Type B pancreatic cell (in vitro differentiated cells): ENCODE results near the gene LSP1. TPM values are rescaled to one million over a fixed set of nuclear protein-coding genes. Genes with fewer than 3 reads are reported as not detected.

Experiments used
- DNase-seq: peaks from one replicate; pipeline ENCODE4 v3.0.0; 2021; ENCODE audit warnings: mixed read lengths; ENCODE audit not compliant: unreplicated experiment; ENCODE audit errors: extremely low spot score
- H3K27ac Mint-ChIP-seq: 2 replicates; pipeline ENCODE4 v1.8.0; 2021; ENCODE audit warnings: mild to moderate bottlenecking, mixed read lengths
- H3K27me3 Mint-ChIP-seq: 2 replicates; pipeline ENCODE4 v1.8.0; 2021; ENCODE audit warnings: mixed read lengths
- H3K36me3 Mint-ChIP-seq: 2 replicates; pipeline ENCODE4 v1.8.0; 2021; ENCODE audit warnings: mixed read lengths
- H3K4me1 Mint-ChIP-seq: one replicate; pipeline ENCODE4 v1.8.0; 2021; ENCODE audit warnings: mixed read lengths; ENCODE audit not compliant: unreplicated experiment
- H3K4me3 Mint-ChIP-seq: 2 replicates; pipeline ENCODE4 v1.8.0; 2021; ENCODE audit warnings: mild to moderate bottlenecking, mixed read lengths
- H3K9me3 Mint-ChIP-seq: 2 replicates; pipeline ENCODE4 v1.8.0; 2021; ENCODE audit warnings: mixed read lengths
- CTCF ChIP-seq: fragments of 200-600 bp; sonication (generic); conservative IDR thresholded peaks from 2 replicates; pipeline ENCODE4 v1.5.0; 2021; ENCODE audit warnings: antibody characterized with exemption, mild to moderate bottlenecking
- total RNA-seq: library from RNA; stranded (reverse); gene quantifications from 2 replicates; pipeline ENCODE4 v1.2.1, GENCODE V29; 2021; ENCODE audit warnings: low replicate concordance

LSP1 gene
- total RNA-seq, 1 donor from 2014 or later = 0.53 TPM

GRCh38 chr11:1854132-1854948 lies 1.5 kb downstream of the LSP1 start:
- Mint-ChIP-seq H3K9me3 (no peaks in the 10 kb centered on the region), H3K27ac (no peak overlapping the region), H3K27me3 (no peaks in the 10 kb centered on the region), H3K4me1 (no peaks in the 10 kb centered on the region), H3K4me3 (no peak overlapping the region), H3K36me3 (no peaks in the 10 kb centered on the region)
- TF ChIP-seq CTCF = no peak
- DNase-seq = no peak

- Mint-ChIP-seq H3K4me3 (no peak overlapping the region), H3K9me3 (no peaks in the 10 kb centered on the region)
- no peak for DNase-seq
These were observed 2.3 kb downstream of the LSP1 start for GRCh38 chr11:1854949-1855885.

GRCh38 chr11:1855886-1856265 lies 3.0 kb downstream of the LSP1 start:
- no peak overlapping the region for H3K27ac Mint-ChIP-seq
- H3K4me3 Mint-ChIP-seq = no peak overlapping the region
- DNase-seq = no peak
- no peaks in the 10 kb centered on the region for H3K27me3 Mint-ChIP-seq
- no peaks in the 10 kb centered on the region for H3K36me3 Mint-ChIP-seq
- TF ChIP-seq CTCF = no peak
- H3K9me3 Mint-ChIP-seq = no peaks in the 10 kb centered on the region
- H3K4me1 Mint-ChIP-seq = no peaks in the 10 kb centered on the region

More at GRCh38 chr11:1854949-1855885, 2.3 kb downstream of the LSP1 start:
- Mint-ChIP-seq H3K4me1 (no peaks in the 10 kb centered on the region), H3K36me3 (no peaks in the 10 kb centered on the region), H3K27ac (no peak overlapping the region), H3K27me3 (no peaks in the 10 kb centered on the region)
- no peak for TF ChIP-seq CTCF

- Mint-ChIP-seq H3K9me3 (no peaks in the 10 kb centered on the region), H3K27me3 (no peaks in the 10 kb centered on the region), H3K4me3 (no peak overlapping the region), H3K4me1 (no peaks in the 10 kb centered on the region), H3K36me3 (no peaks in the 10 kb centered on the region), H3K27ac (no peak overlapping the region)
- TF ChIP-seq CTCF = no peak
- DNase-seq = no peak
These were observed 3.6 kb downstream of the LSP1 start for GRCh38 chr11:1856306-1857005.

DNA sequence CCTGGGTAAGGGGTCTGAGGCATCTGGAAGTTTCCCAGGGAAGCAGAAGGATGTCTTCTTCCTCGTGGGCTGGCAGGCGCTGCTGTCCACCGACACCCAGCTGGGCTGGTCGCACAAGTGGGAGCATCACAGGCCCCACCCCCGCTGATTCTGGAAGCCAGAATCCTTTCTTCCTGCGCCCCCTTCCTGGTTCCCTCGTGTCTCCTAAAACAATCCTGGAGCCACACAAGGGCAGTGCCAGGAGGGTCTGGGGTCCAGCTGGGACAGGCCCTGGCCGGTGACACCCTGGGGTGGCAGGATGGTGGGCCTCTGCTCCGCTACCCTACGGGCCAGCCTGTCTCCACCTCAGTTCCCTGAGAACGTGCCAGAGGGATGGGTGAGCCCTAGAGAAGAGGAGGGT lies 4.2 kb downstream of the LSP1 start:
- H3K27me3 Mint-ChIP-seq = no peaks in the 10 kb centered on the region
- H3K36me3 Mint-ChIP-seq = no peaks in the 10 kb centered on the region
- no peaks in the 10 kb centered on the region for H3K4me1 Mint-ChIP-seq
- no peak overlapping the region for H3K4me3 Mint-ChIP-seq
- no peak for DNase-seq
- no peak overlapping the region for H3K27ac Mint-ChIP-seq
- H3K9me3 Mint-ChIP-seq = no peaks in the 10 kb centered on the region
- no peak for TF ChIP-seq CTCF
